ENCODE data around the gene SLC2A2.

- TF ChIP-seq CTCF (IDR thresholded peaks at IDR 0.05) = no peak
- no peak for TF ChIP-seq POLR2A (IDR thresholded peaks at IDR 0.05)
These were observed 73.3 kb downstream of the SLC2A2 start for GRCh38 chr3:170953229-170953628.
